CD4-positive, alpha-beta T cell (primary cell): ENCODE results near the gene SCARB1. TPM values are rescaled to one million over a fixed set of nuclear protein-coding genes. Genes with fewer than 3 reads are reported as not detected.

Experiments
- ATAC-seq: fragments of 200-7000 bp; cut with Tn5 transposase; one replicate; pipeline ENCODE4 v1.10.0; 2022; ENCODE audit warnings: mild to moderate bottlenecking; ENCODE audit not compliant: poor library complexity
- CTCF ChIA-PET: fragments of 350-600 bp; sonication (Branson Sonifier 250); formaldehyde crosslinking; loops from one replicate; lab custom pipeline; 2021; ENCODE audit warnings: antibody characterized with exemption, inconsistent platforms; lab: Charles Lee
- POLR2A ChIA-PET: fragments of 350-600 bp; sonication (Branson Sonifier 250); formaldehyde crosslinking; loops from one replicate; lab custom pipeline; 2021; ENCODE audit warnings: antibody characterized with exemption, inconsistent platforms; lab: Charles Lee
- DNase-seq, 14 experiments: peaks; one replicate each; pipeline ENCODE4 v3.0.0-alpha.2; 2013 to 2020; ENCODE audit warnings: mixed read lengths in 2 of 14
- H3K27ac ChIP-seq, 2 donors: one replicate each; pipeline versions ENCODE4 v1.5.1 to v1.7.0; 2013; ENCODE audit warnings: low read length in 2 of 2, low read depth in 1 of 2, mild to moderate bottlenecking in 1 of 2
- H3K27me3 ChIP-seq, 2 experiments: 1 replicate in 1 of 2; 2 replicates in 1 of 2; pipeline versions ENCODE4 v1.6.1 to v1.7.0; 2013; ENCODE audit warnings: low read length in 2 of 2, control low read depth in 1 of 2, mild to moderate bottlenecking in 1 of 2, moderate library complexity in 1 of 2; ENCODE audit not compliant: insufficient read depth in 2 of 2, control insufficient read depth in 1 of 2
- H3K36me3 ChIP-seq: one replicate; pipeline ENCODE4 v1.6.1; 2013; ENCODE audit warnings: low read length, control low read depth; ENCODE audit not compliant: insufficient read depth
- H3K4me1 ChIP-seq: one replicate; pipeline ENCODE4 v1.6.1; 2013; ENCODE audit warnings: low read length, control low read depth; ENCODE audit not compliant: insufficient read depth
- H3K4me3 ChIP-seq: one replicate; pipeline ENCODE4 v1.5.1; 2013; ENCODE audit warnings: mild to moderate bottlenecking, low read length, moderate library complexity
- H3K9me3 ChIP-seq, 2 experiments: 1 replicate in 1 of 2; 2 replicates in 1 of 2; pipeline versions ENCODE4 v1.6.1 to v1.7.0; 2013; ENCODE audit warnings: low read length in 2 of 2, mild to moderate bottlenecking in 2 of 2, control low read depth in 1 of 2, moderate library complexity in 1 of 2; ENCODE audit not compliant: control insufficient read depth in 1 of 2, insufficient read depth in 1 of 2
- H3K27ac Mint-ChIP-seq: one replicate; pipeline ENCODE4 v1.8.0; 2020; ENCODE audit warnings: mixed read lengths
- H3K27me3 Mint-ChIP-seq: one replicate; pipeline ENCODE4 v1.8.0; 2021; ENCODE audit warnings: mixed read lengths
- H3K36me3 Mint-ChIP-seq: one replicate; pipeline ENCODE4 v1.8.0; 2021; ENCODE audit warnings: low read depth, mixed read lengths
- H3K4me1 Mint-ChIP-seq: one replicate; pipeline ENCODE4 v1.8.0; 2021; ENCODE audit warnings: low read depth, mixed read lengths
- H3K4me3 Mint-ChIP-seq: one replicate; pipeline ENCODE4 v1.8.0; 2020; ENCODE audit warnings: mild to moderate bottlenecking, mixed read lengths
- H3K9me3 Mint-ChIP-seq: one replicate; pipeline ENCODE4 v1.8.0; 2020; ENCODE audit warnings: mixed read lengths
- CTCF ChIP-seq: fragments of 200-600 bp; IDR thresholded peaks from one replicate; pipeline ENCODE4 v1.8.0; 2022; ENCODE audit warnings: antibody characterized with exemption, mild to moderate bottlenecking
- intact Hi-C, 2 experiments: fragments of 100-400 bp; cut with DNase I in 1 of 2; cut with micrococcal nuclease in 1 of 2; formaldehyde crosslinking; loops; one replicate each; pipeline versions ENCODE4 v1.15.1 to v1.9.0; 2023 to 2025; cut with DNase I, micrococcal nuclease
- total RNA-seq, 174 experiments: library from RNA in 2 of 174; stranded (reverse) in 2 of 174; gene quantifications; one replicate each; pipeline ENCODE4 v1.2.3 and lab custom pipeline; 2021 to 2026

Gene SCARB1
- total RNA-seq, 2 experiments from 2014 or later = 2.3 to 3.7 TPM

DNA sequence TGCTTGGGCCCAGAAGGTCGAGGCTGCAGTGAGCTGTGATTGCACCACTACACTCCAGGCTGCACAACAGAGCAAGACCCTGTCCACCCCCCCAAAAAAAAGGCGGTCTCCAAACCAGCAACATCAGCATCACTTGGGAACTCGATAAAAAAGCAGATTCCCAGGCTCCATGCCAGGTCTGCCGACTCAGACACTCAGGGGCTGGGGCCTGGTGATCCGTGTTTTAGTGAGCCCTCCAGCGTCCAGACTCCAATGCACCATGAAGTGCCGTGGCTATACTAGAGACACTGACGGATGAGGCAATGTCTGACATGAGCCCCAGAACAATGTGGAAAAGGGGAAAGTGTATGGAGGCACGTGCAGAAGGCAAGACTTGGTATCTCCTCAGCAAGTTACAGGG, 28.8 kb downstream of the SCARB1 start:
- H3K4me3 Mint-ChIP-seq = no peak overlapping the region

DNA sequence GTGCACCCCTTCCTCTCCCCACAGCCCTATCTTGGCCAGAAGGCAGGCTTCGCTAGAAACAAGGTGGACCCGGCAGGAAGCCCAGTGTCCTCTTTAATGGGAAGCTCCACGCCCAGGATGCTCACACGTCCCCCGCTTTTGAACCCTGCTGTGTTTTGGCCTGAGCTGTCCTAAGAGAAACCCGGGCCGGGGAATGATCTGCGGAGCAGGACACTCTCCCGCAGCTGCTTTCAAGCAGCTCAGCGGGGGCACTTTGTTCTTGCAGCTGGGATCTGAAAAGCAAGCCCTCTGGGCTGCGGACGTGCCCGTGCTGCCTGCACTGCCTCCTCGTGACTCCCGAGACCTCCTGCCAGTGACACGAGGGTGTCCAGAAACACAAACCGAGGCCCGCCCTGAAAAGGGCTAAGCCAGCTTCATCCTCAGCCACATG, 30.0 kb downstream of the SCARB1 start:
- Histone ChIP-seq H3K9me3 (peaks cover 3 to 7% of the 10 kb centered on the region in 2 experiments), H3K4me1 (no peaks in the 10 kb centered on the region), H3K27ac (no peak overlapping the region), H3K4me3 (no peak overlapping the region), H3K36me3 (no peaks in the 10 kb centered on the region), H3K27me3 (no peaks in the 10 kb centered on the region)
- TF ChIP-seq CTCF = no peak
- ChIA-PET POLR2A (no interaction called here), CTCF (no interaction called here)
- Mint-ChIP-seq H3K36me3 (no peaks in the 10 kb centered on the region), H3K4me1 (no peaks in the 10 kb centered on the region), H3K27ac (no peak overlapping the region), H3K27me3 (no peaks in the 10 kb centered on the region), H3K4me3 (no peak overlapping the region), H3K9me3 (no peaks in the 10 kb centered on the region)
- no peak for ATAC-seq
- intact Hi-C loops = no loop called here
- DNase-seq = no peak

More for the DNA sequence above, 28.8 kb downstream of the SCARB1 start:
- peaks cover 0 to 2% of the 10 kb centered on the region in 2 experiments for H3K9me3 ChIP-seq
- no peaks in the 10 kb centered on the region for H3K4me1 ChIP-seq
- intact Hi-C loops = no loop called here
- no peak overlapping the region for H3K27ac ChIP-seq
- no peaks in the 10 kb centered on the region for H3K27me3 ChIP-seq
- Mint-ChIP-seq H3K4me1 (no peaks in the 10 kb centered on the region), H3K27me3 (no peaks in the 10 kb centered on the region), H3K36me3 (no peaks in the 10 kb centered on the region), H3K9me3 (no peaks in the 10 kb centered on the region), H3K27ac (no peak overlapping the region)
- no peaks in the 10 kb centered on the region for H3K36me3 ChIP-seq
- no peak for TF ChIP-seq CTCF
- POLR2A ChIA-PET = no interaction called here
- no peak overlapping the region for H3K4me3 ChIP-seq
- ATAC-seq (no peak), DNase-seq (no peak)
- CTCF ChIA-PET = no interaction called here

GRCh38 chr12:124832856-124833255, 30.8 kb downstream of the SCARB1 start:
- DNase-seq = no peak
- H3K4me3 Mint-ChIP-seq = no peak overlapping the region
- Histone ChIP-seq H3K4me3 (no peak overlapping the region), H3K27me3 (no peaks in the 10 kb centered on the region), H3K27ac (no peak overlapping the region), H3K4me1 (no peaks in the 10 kb centered on the region), H3K36me3 (no peaks in the 10 kb centered on the region), H3K9me3 (peaks cover 3 to 7% of the 10 kb centered on the region in 2 experiments)
- ChIA-PET CTCF (no interaction called here), POLR2A (no interaction called here)
- no peaks in the 10 kb centered on the region for H3K27me3 Mint-ChIP-seq
- intact Hi-C loops = no loop called here
- ATAC-seq = no peak
- TF ChIP-seq CTCF = no peak
- no peaks in the 10 kb centered on the region for H3K36me3 Mint-ChIP-seq
- no peaks in the 10 kb centered on the region for H3K4me1 Mint-ChIP-seq
- H3K27ac Mint-ChIP-seq = no peak overlapping the region
- H3K9me3 Mint-ChIP-seq = no peaks in the 10 kb centered on the region
